Measurements from ENCODE around the gene PTH1R. TPM values are rescaled to one million over a fixed set of nuclear protein-coding genes. Genes with fewer than 3 reads are reported as not detected.

Gene PTH1R
- total RNA-seq, 1 donor from 2014 or later = 6.2 TPM

GRCh38 chr3:46860810-46861604 lies 16.5 kb upstream of the PTH1R start:
- no peak overlapping the region for H3K4me3 Mint-ChIP-seq (ENCODE audit: unreplicated experiment)
- no peak overlapping the region for H3K27ac Mint-ChIP-seq (ENCODE audit: unreplicated experiment)
- DNase-seq (ENCODE audit: low spot score) = no peak
- no peaks in the 10 kb centered on the region for H3K36me3 Mint-ChIP-seq (ENCODE audit: low read depth, unreplicated experiment)
- H3K4me1 Mint-ChIP-seq (ENCODE audit: unreplicated experiment) = no peaks in the 10 kb centered on the region
- TF ChIP-seq CTCF (IDR thresholded peaks at IDR 0.05; ENCODE audit: unreplicated experiment) = no peak
- no peaks in the 10 kb centered on the region for H3K9me3 Mint-ChIP-seq (ENCODE audit: unreplicated experiment)
- H3K27me3 Mint-ChIP-seq (ENCODE audit: unreplicated experiment) = peaks cover 13% of the 10 kb centered on the region

GRCh38 chr3:46861605-46862368 lies 15.7 kb upstream of the PTH1R start:
- peaks cover 13% of the 10 kb centered on the region for H3K27me3 Mint-ChIP-seq (ENCODE audit: unreplicated experiment)
- TF ChIP-seq CTCF (IDR thresholded peaks at IDR 0.05; ENCODE audit: unreplicated experiment) = no peak
- H3K4me3 Mint-ChIP-seq (ENCODE audit: unreplicated experiment) = no peak overlapping the region
- H3K36me3 Mint-ChIP-seq (ENCODE audit: low read depth, unreplicated experiment) = no peaks in the 10 kb centered on the region
- no peaks in the 10 kb centered on the region for H3K9me3 Mint-ChIP-seq (ENCODE audit: unreplicated experiment)
- DNase-seq (ENCODE audit: low spot score) = no peak
- H3K4me1 Mint-ChIP-seq (ENCODE audit: unreplicated experiment) = no peaks in the 10 kb centered on the region
- no peak overlapping the region for H3K27ac Mint-ChIP-seq (ENCODE audit: unreplicated experiment)

GRCh38 chr3:46862369-46863025 lies 15.0 kb upstream of the PTH1R start:
- no peak overlapping the region for H3K4me3 Mint-ChIP-seq (ENCODE audit: unreplicated experiment)
- H3K27me3 Mint-ChIP-seq (ENCODE audit: unreplicated experiment) = peaks cover 13% of the 10 kb centered on the region
- H3K9me3 Mint-ChIP-seq (ENCODE audit: unreplicated experiment) = no peaks in the 10 kb centered on the region
- H3K36me3 Mint-ChIP-seq (ENCODE audit: low read depth, unreplicated experiment) = no peaks in the 10 kb centered on the region
- no peak for DNase-seq (ENCODE audit: low spot score)
- no peak for TF ChIP-seq CTCF (IDR thresholded peaks at IDR 0.05; ENCODE audit: unreplicated experiment)
- no peaks in the 10 kb centered on the region for H3K4me1 Mint-ChIP-seq (ENCODE audit: unreplicated experiment)
- no peak overlapping the region for H3K27ac Mint-ChIP-seq (ENCODE audit: unreplicated experiment)

GRCh38 chr3:46863261-46863782 lies 14.2 kb upstream of the PTH1R start, which contains the start of gene MYL3:
MYL3 (minus strand) TSS chr3:46863444; CDS start chr3:46863390, 54 bp downstream.
- H3K4me1 Mint-ChIP-seq (ENCODE audit: unreplicated experiment) = no peaks in the 10 kb centered on the region
- peaks cover 10% of the 10 kb centered on the region for H3K27me3 Mint-ChIP-seq (ENCODE audit: unreplicated experiment)
- no peak within 1 kb of the TSS for H3K4me3 Mint-ChIP-seq (ENCODE audit: unreplicated experiment)
- H3K27ac Mint-ChIP-seq (ENCODE audit: unreplicated experiment) = no peak within 1 kb of the TSS
- H3K36me3 Mint-ChIP-seq (ENCODE audit: low read depth, unreplicated experiment) = no peaks in the 10 kb centered on the region
- DNase-seq (ENCODE audit: low spot score) = no peak
- H3K9me3 Mint-ChIP-seq (ENCODE audit: unreplicated experiment) = no peaks in the 10 kb centered on the region
- TF ChIP-seq CTCF (IDR thresholded peaks at IDR 0.05; ENCODE audit: unreplicated experiment) = no peak

Data from endothelial cell (in vitro differentiated cells).